K562 (cell line): ENCODE data around the gene SERTAD3. TPM values are rescaled to one million over a fixed set of nuclear protein-coding genes. Genes with fewer than 3 reads are reported as not detected.

Experiments
- ARHGAP35 ChIP-seq: fragments of 450-650 bp; IDR thresholded peaks from 2 replicates; pipeline ENCODE4 v1.6.1; 2018; ENCODE audit not compliant: partially characterized antibody
- BACH1 ChIP-seq: fragments of 200-800 bp; sonication (Bioruptor generic); IDR thresholded peaks from 2 replicates; pipeline ENCODE4 v1.6.1; 2016; ENCODE audit warnings: missing genetic modification characterization, missing compliant biosample characterization
- BRCA1 ChIP-seq, 2 experiments: fragments of 450-650 bp in 1 of 2; sonication (generic) in 1 of 2; formaldehyde crosslinking in 1 of 2; IDR thresholded peaks; 2 replicates each; pipeline versions ENCODE4 v1.5.0 to v1.6.1; 2017 to 2020; ENCODE audit warnings: mild to moderate bottlenecking in 1 of 2, missing genetic modification reagents in 1 of 2
- CREB3L1 ChIP-seq: fragments of 450-650 bp; IDR thresholded peaks from 2 replicates; pipeline ENCODE4 v1.6.1; 2014; ENCODE audit warnings: low read depth, mild to moderate bottlenecking, moderate library complexity, borderline replicate concordance
- EP400 ChIP-seq: fragments of 450-650 bp; IDR thresholded peaks from 2 replicates; pipeline ENCODE4 v1.6.1; 2017; ENCODE audit warnings: antibody characterized with exemption, mild to moderate bottlenecking, moderate library complexity
- ETV1 ChIP-seq: fragments of 450-650 bp; conservative IDR thresholded peaks from 2 replicates; pipeline ENCODE4 v1.6.1; 2016; ENCODE audit warnings: missing genetic modification characterization, control low read depth, low read depth, missing compliant biosample characterization
- GTF2B ChIP-seq: IDR thresholded peaks from 2 replicates; pipeline ENCODE4 v1.6.1; 2011; ENCODE audit not compliant: insufficient read length; ENCODE audit errors: extremely low read depth
- IRF9 ChIP-seq: fragments of 450-650 bp; IDR thresholded peaks from 2 replicates; pipeline ENCODE4 v1.6.1; 2016; ENCODE audit warnings: missing biosample characterization, missing genetic modification characterization
- MAFG ChIP-seq: fragments of 450-650 bp; conservative IDR thresholded peaks from 2 replicates; pipeline ENCODE4 v1.6.1; 2016; ENCODE audit warnings: missing genetic modification characterization, missing compliant biosample characterization
- MBD1 ChIP-seq: fragments of 250-450 bp; sonication (Bioruptor Pico); IDR thresholded peaks from 2 replicates; pipeline ENCODE4 v1.8.0; 2022; ENCODE audit warnings: inconsistent platforms
- PATZ1 ChIP-seq: fragments of 250-450 bp; sonication (Bioruptor Pico); IDR thresholded peaks from 2 replicates; pipeline ENCODE4 v1.5.0; 2020; ENCODE audit warnings: mild to moderate bottlenecking, borderline replicate concordance
- SETDB1 ChIP-seq: IDR thresholded peaks from one replicate; pipeline ENCODE4 v1.6.1; 2012; ENCODE audit warnings: low read length, control low read depth, inconsistent platforms
- YY1 ChIP-seq, 3 experiments: IDR thresholded peaks; 2 replicates each; pipeline ENCODE4 v1.6.1; 2011; ENCODE audit warnings: low read length in 2 of 3, mild to moderate bottlenecking in 2 of 3, moderate library complexity in 2 of 3, borderline replicate concordance in 1 of 3, control low read depth in 1 of 3, low read depth in 1 of 3; ENCODE audit not compliant: insufficient read depth in 3 of 3, insufficient replicate concordance in 2 of 3, control insufficient read depth in 1 of 3, insufficient read length in 1 of 3; ENCODE audit errors: extremely low read depth in 1 of 3
- ZNF217 ChIP-seq: sonication (generic); formaldehyde crosslinking; IDR thresholded peaks from 2 replicates; pipeline ENCODE4 v1.8.0; 2022; ENCODE audit warnings: mild to moderate bottlenecking, missing genetic modification reagents
- ZNF354B ChIP-seq: fragments of 250-450 bp; sonication (Bioruptor Pico); IDR thresholded peaks from 2 replicates; pipeline ENCODE4 v1.4.0; 2020
- ZNF77 ChIP-seq: fragments of 250-450 bp; sonication (Bioruptor Pico); IDR thresholded peaks from 2 replicates; pipeline ENCODE4 v1.5.0; 2020
- ZNF830 ChIP-seq: fragments of 250-450 bp; sonication (Bioruptor Pico); IDR thresholded peaks from 2 replicates; pipeline ENCODE4 v1.5.0; 2021; ENCODE audit warnings: mild to moderate bottlenecking
- polyA plus RNA-seq, 8 experiments: library from polyadenylated mRNA; depleted of rRNA in 4 of 8; stranded (reverse) in 5 of 8; unstranded in 3 of 8; fragments of >200 nt; fragmentation: Nextera tagmentation in 2 of 8; fragmentation: Illumina TruSeq in 1 of 8; extraction: Ambion mirVana in 2 of 8; extraction: Trizol in 1 of 8; gene quantifications; 2 replicates each; pipeline versions ENCODE4 v1.2.1 to v1.2.3, GENCODE V29; 2011 to 2014; ENCODE audit warnings: inconsistent platforms in 1 of 8, missing spikeins in 1 of 8
- total RNA-seq, 7 experiments: library from RNA; depleted of rRNA in 6 of 7; stranded (reverse); fragments of >200 nt in 6 of 7; fragmentation: Illumina TruSeq in 2 of 7; extraction: Trizol in 2 of 7; gene quantifications; 2 replicates each; pipeline versions ENCODE4 v1.2.1 to v1.2.3, GENCODE V29; 2011 to 2021; ENCODE audit warnings: low replicate concordance in 1 of 7

The SERTAD3 gene
- total and polyA plus RNA-seq, 9 of the 15 experiments (the other 6 are each of a cell fraction or from before 2014, with no cell fraction given), result 5.4 to 28.9 (median 17.5) TPM

GRCh38 chr19:40464059-40465024 is 20.2 kb upstream of the SERTAD3 start (continued):
- TF ChIP-seq YY1 (IDR thresholded peaks at IDR 0.05; ENCODE audit: borderline replicate concordance in 1 of 3, control insufficient read depth in 1 of 3, extremely low read depth in 1 of 3, insufficient read depth in 3 of 3, insufficient read length in 1 of 3, insufficient replicate concordance in 2 of 3, low read depth in 1 of 3, low read length in 2 of 3) (peak in 1 of 3 experiments; percentile 56), CREB3L1 (no peak), ZNF830 (no peak), BRCA1 (IDR thresholded peaks at IDR 0.05) (no peak), BRCA1 (CRISPR knock-in tag; IDR thresholded peaks at IDR 0.05) (no peak), SETDB1 (no peak), GTF2B (no peak), PATZ1 (no peak), EP400 (peak; percentile 82), ZNF354B (no peak), IRF9 (no peak), MBD1 (CRISPR knock-in tag) (no peak), ARHGAP35 (no peak), BACH1 (tag) (peak; percentile 77), ETV1 (peak; percentile 37), ZNF77 (CRISPR knock-in tag) (no peak), ZNF217 (CRISPR knock-in tag) (no peak), MAFG (peak; percentile 96)
